Loucy (cell line): ENCODE results near the gene EEF1E1.

ENCODE experiments used
- H2AFZ ChIP-seq: fragments of 200-600 bp; sonication (generic); 2 replicates; pipeline ENCODE4 v1.6.0; 2016; ENCODE audit warnings: antibody characterized with exemption, mild to moderate bottlenecking, low read length, moderate library complexity
- H3F3A ChIP-seq: fragments of 200-600 bp; 2 replicates; pipeline ENCODE4 v1.6.0; 2016; ENCODE audit warnings: antibody characterized with exemption, low read depth, mild to moderate bottlenecking
- H3K27me3 ChIP-seq: fragments of 200-600 bp; sonication (generic); 2 replicates; pipeline ENCODE4 v1.6.1; 2014; ENCODE audit warnings: low read length, mild to moderate bottlenecking; ENCODE audit not compliant: insufficient read depth, poor library complexity, severe bottlenecking
- H3K36me3 ChIP-seq: fragments of 200-600 bp; sonication (generic); 2 replicates; pipeline ENCODE4 v1.6.1; 2016; ENCODE audit warnings: low read length; ENCODE audit not compliant: insufficient read depth
- H3K4me1 ChIP-seq: fragments of 200-600 bp; sonication (generic); 2 replicates; pipeline ENCODE4 v1.5.1; 2014; ENCODE audit warnings: low read length, mild to moderate bottlenecking; ENCODE audit not compliant: insufficient read depth, poor library complexity, severe bottlenecking
- H3K4me2 ChIP-seq: fragments of 200-600 bp; sonication (generic); 2 replicates; pipeline ENCODE4 v1.6.0; 2014; ENCODE audit warnings: antibody characterized with exemption, low read length, low read depth, mild to moderate bottlenecking; ENCODE audit not compliant: poor library complexity, severe bottlenecking
- H3K4me3 ChIP-seq: fragments of 200-600 bp; sonication (generic); 2 replicates; pipeline ENCODE4 v1.5.1; 2014; ENCODE audit warnings: low read length, mild to moderate bottlenecking, mixed read lengths; ENCODE audit not compliant: poor library complexity, severe bottlenecking
- H3K79me2 ChIP-seq: fragments of 200-600 bp; sonication (generic); 2 replicates; pipeline ENCODE4 v1.6.1; 2014; ENCODE audit warnings: low read length; ENCODE audit not compliant: insufficient read depth
- H3K9ac ChIP-seq: fragments of 200-600 bp; sonication (generic); 2 replicates; pipeline ENCODE4 v1.6.0; 2014; ENCODE audit warnings: mild to moderate bottlenecking, low read depth, low read length, moderate library complexity; ENCODE audit not compliant: poor library complexity, severe bottlenecking
- H3K9me2 ChIP-seq: fragments of 200-600 bp; sonication (generic); replicated peaks from 2 replicates; pipeline ENCODE4 v1.6.1; 2016; ENCODE audit warnings: low read depth, low read length, mixed read lengths
- H3K9me3 ChIP-seq: fragments of 200-600 bp; sonication (generic); 2 replicates; pipeline ENCODE4 v1.6.1; 2014; ENCODE audit warnings: mild to moderate bottlenecking, antibody characterized with exemption, low read length, low read depth; ENCODE audit not compliant: insufficient read depth
- H4K20me1 ChIP-seq: fragments of 200-600 bp; sonication (generic); 2 replicates; pipeline ENCODE4 v1.6.0; 2014; ENCODE audit warnings: antibody characterized with exemption, low read length, mild to moderate bottlenecking; ENCODE audit not compliant: insufficient read depth, poor library complexity, severe bottlenecking
- EZH2phosphoT487 ChIP-seq: fragments of 200-600 bp; IDR thresholded peaks from 2 replicates; pipeline ENCODE4 v1.6.1; 2018; ENCODE audit warnings: antibody characterized with exemption, mild to moderate bottlenecking, moderate library complexity, borderline replicate concordance
- TF ChIP-seq, protein P1 (sequence below): fragments of 200-600 bp; sonication (generic); conservative IDR thresholded peaks from 2 replicates; pipeline ENCODE4 v1.5.1; 2014; ENCODE audit warnings: mild to moderate bottlenecking, antibody characterized with exemption, low read length

EEF1E1 gene

DNA sequence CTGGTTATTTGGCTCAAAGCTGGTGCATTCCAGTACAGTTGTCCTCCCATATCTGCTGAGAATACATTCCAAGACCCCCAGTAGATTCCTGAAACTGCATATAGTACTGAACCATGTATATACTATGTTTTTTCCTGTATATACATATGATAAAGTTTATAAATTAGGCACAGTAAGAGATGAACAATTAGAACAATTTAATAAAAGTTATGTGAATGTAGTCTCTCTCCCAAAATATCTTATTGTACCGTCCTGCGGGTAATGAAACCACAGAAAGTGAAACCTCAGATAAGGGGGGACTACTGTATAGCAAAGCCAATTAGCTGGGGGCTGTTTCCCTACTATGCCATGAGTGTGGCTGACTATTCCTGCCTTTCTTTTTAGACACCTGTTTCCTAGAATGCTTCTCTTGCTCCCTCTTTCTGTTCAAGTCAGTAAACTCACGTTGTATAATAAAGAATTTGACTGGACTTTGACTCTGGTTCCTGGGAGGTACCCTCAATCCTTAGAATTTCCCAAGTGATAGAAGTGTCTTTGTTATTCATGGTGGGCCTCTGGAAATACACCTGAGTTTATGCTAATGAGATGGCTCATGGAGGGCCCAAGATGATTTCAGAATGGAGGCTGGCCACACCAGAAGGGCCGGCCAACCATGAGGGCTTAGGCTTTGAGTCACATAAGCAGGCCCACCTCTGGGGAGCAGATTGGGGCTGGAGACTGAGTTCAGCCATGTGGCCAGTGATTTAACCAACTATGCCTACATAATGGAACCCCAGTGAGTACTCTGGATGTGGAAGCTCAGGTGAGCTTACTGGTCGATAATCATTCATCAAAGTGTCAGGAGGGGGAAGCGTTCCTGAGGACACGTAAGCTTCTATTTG, 37.5 kb downstream of the EEF1E1 start:
- no peaks in the 10 kb centered on the region for H3K36me3 ChIP-seq
- peak overlapping the region; percentile 54 for H3K9ac ChIP-seq
- peak overlapping the region; percentile 77; the same call in 1 of the 2 replicates for H2AFZ ChIP-seq
- H3K79me2 ChIP-seq, result peaks cover 21% of the 10 kb centered on the region
- H3K9me3 ChIP-seq, result no peaks in the 10 kb centered on the region
- no peaks in the 10 kb centered on the region for H3F3A ChIP-seq
- peak overlapping the region; percentile 88 for H3K4me3 ChIP-seq
- peaks cover 13% of the 10 kb centered on the region for H3K4me1 ChIP-seq
- H4K20me1 ChIP-seq, result no peaks in the 10 kb centered on the region
- H3K9me2 ChIP-seq, result no peaks in the 10 kb centered on the region
- TF ChIP-seq EZH2phosphoT487, result no peak
- TF ChIP-seq, protein P1, sequence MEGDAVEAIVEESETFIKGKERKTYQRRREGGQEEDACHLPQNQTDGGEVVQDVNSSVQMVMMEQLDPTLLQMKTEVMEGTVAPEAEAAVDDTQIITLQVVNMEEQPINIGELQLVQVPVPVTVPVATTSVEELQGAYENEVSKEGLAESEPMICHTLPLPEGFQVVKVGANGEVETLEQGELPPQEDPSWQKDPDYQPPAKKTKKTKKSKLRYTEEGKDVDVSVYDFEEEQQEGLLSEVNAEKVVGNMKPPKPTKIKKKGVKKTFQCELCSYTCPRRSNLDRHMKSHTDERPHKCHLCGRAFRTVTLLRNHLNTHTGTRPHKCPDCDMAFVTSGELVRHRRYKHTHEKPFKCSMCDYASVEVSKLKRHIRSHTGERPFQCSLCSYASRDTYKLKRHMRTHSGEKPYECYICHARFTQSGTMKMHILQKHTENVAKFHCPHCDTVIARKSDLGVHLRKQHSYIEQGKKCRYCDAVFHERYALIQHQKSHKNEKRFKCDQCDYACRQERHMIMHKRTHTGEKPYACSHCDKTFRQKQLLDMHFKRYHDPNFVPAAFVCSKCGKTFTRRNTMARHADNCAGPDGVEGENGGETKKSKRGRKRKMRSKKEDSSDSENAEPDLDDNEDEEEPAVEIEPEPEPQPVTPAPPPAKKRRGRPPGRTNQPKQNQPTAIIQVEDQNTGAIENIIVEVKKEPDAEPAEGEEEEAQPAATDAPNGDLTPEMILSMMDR, result no peak
- H3K4me2 ChIP-seq, result peak overlapping the region; percentile 71
- H3K27me3 ChIP-seq, result no peaks in the 10 kb centered on the region

DNA sequence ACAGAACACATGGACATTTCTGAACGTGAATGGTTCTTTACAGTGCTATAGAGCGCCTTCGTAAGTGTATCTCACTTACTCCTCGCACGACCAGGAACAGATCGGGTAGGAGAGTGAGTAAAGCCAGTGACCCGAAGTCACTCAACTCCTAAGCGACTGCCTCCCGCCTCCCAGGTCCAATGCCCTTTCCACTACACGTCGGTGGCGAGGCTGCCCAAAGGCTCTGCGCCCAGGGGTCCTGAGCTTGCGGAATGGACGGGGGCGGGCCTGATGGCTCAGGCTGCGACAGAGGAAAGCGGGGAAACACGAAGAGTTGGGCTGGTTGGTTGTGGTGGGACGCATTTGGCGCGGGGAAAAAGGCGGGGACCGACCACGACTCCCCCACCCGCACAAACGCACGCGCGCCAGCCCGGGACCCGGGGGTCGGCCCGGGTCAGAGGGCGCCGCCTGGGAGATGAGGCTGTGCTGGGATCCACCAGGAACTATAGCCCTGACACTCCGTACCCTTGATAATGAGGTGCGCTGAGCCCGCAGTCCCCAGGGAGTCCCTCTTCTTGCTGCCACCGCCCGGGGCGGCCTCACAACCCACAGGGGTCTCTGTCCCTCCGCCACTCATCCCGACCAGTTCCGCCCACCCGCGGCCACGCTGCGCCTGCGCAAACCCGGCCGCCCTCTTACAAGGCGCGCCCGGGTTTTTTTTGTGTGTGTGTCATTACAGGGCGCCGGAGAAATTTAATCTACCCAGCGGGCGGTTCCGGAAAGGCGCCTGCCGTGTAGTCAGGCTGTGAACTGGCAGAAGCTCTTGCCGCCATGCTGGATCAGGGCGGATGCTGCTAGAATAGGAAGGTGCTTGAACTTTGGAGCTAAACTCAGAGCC, 38.3 kb downstream of the EEF1E1 start, which contains the start of gene BLOC1S5:
Gene BLOC1S5, minus strand, starts transcription at position 629 of the 877 bp plus-strand sequence. Its CDS starts 13 bp downstream, at position 616.
- Histone ChIP-seq H3K79me2 (peaks cover 22% of the 10 kb centered on the region), H3K4me3 (peak within 1 kb of the TSS; percentile 88), H2AFZ (peak within 1 kb of the TSS; percentile 93), H4K20me1 (peaks cover 1% of the 10 kb centered on the region), H3K4me2 (peak within 1 kb of the TSS; percentile 80), H3F3A (no peaks in the 10 kb centered on the region), H3K4me1 (peaks cover 14% of the 10 kb centered on the region), H3K9me2 (no peaks in the 10 kb centered on the region), H3K9ac (peak within 1 kb of the TSS; percentile 90), H3K36me3 (no peaks in the 10 kb centered on the region), H3K9me3 (no peaks in the 10 kb centered on the region), H3K27me3 (no peaks in the 10 kb centered on the region)
- TF ChIP-seq, protein P1, result 0 out of 2 replicates have a peak, but pooled peaks have one; percentile 11
- TF ChIP-seq EZH2phosphoT487, result no peak

DNA sequence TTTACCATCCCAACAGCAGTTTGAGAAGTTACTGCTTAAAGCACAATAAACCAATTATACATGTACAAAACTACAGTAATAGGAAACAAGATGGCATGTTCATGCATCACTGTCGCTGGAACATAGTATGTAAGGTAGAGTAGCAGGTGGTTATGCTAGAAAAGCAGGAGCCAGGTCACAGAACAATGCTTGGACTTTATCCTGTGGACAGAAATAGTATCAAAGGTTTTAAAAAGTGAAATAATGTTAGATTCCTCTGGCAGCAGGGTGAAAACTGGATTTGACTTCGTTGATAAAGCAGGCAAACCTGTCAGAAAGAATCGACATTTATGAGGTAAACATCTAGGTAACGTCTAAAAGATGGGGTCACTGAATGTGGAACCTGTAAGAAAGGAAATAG, 40.6 kb downstream of the EEF1E1 start:
- Histone ChIP-seq H3K4me2 (peak overlapping the region; percentile 80), H3K9me2 (no peaks in the 10 kb centered on the region), H3K27me3 (no peaks in the 10 kb centered on the region), H2AFZ (no peak overlapping the region), H3F3A (no peaks in the 10 kb centered on the region), H4K20me1 (peaks cover 8% of the 10 kb centered on the region), H3K4me1 (peaks cover 16% of the 10 kb centered on the region), H3K36me3 (no peaks in the 10 kb centered on the region; the same call in 1 of the 2 replicates), H3K79me2 (peaks cover 29% of the 10 kb centered on the region), H3K9me3 (no peaks in the 10 kb centered on the region), H3K4me3 (no peak overlapping the region), H3K9ac (no peak overlapping the region)
- no peak for TF ChIP-seq EZH2phosphoT487
- TF ChIP-seq, protein P1, result no peak
